ENCODE measurements around the gene LRRC25.

LRRC25 gene

GRCh38 chr19:18443406-18443805 is 46.0 kb upstream of the LRRC25 start:
- H3K4me3 ChIP-seq (replicated peaks; ENCODE audit: low read depth, low read length) = no peak overlapping the region
- DNase-seq (ENCODE audit: extremely low read depth, low read depth) = no peak
- no peak for TF ChIP-seq CTCF (IDR thresholded peaks at IDR 0.05; ENCODE audit: low read depth, low read length, missing control alignments)

GRCh38 chr19:18442941-18443340 is 45.5 kb upstream of the LRRC25 start:
- no peak overlapping the region for H3K4me3 ChIP-seq (replicated peaks; ENCODE audit: low read depth, low read length)
- no peak for DNase-seq (ENCODE audit: extremely low read depth, low read depth)
- TF ChIP-seq CTCF (IDR thresholded peaks at IDR 0.05; ENCODE audit: low read depth, low read length, missing control alignments) = no peak

GRCh38 chr19:18441804-18442788 is 44.7 kb upstream of the LRRC25 start:
- no peak overlapping the region for H3K4me3 ChIP-seq (replicated peaks; ENCODE audit: low read depth, low read length)
- TF ChIP-seq CTCF (IDR thresholded peaks at IDR 0.05; ENCODE audit: low read depth, low read length, missing control alignments) = no peak
- no peak for DNase-seq (ENCODE audit: extremely low read depth, low read depth)

DNA sequence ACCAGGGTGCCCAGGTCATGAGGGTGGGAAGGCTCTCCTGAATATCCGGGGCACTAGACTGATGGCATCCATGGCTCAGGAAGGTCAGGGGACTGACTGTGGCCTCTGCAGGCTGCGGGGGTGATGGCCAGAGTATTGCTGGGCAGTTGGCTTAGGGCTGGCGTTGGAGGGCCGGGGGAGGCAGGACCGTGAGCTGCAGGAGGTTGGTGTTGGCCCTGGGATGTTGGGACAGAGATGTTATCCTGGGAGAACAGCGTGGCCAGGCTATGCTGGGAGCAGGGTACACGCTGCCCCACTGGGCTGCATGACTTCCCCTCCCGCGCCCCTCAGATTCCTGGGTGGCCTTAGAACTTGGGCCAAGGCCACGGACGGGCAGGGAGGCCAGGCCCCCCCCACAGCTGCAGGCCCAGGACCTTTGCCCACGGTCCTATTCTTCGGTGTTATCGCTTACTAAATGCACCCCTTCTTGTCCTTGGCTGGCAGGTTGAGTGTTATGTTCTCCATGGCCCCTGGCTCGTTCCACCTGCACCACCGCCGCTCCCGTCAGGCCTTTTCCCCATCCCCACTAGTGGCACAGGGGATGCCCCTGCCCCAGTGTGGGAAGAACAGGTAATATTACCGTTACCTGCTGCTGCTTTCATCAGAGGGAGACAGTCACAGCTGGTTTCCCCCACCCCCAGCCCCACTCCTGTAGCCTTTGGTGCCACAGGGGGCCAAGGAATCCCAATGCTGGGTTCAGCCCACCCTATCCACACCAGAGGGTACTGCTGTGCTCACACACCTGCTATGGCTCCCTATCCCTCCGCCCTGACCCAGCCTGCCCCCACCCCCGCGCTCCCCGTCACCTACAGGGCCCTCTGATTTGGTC is 43.7 kb upstream of the LRRC25 start:
- TF ChIP-seq CTCF (IDR thresholded peaks at IDR 0.05; ENCODE audit: low read depth, low read length, missing control alignments) = no peak
- no peak for DNase-seq (ENCODE audit: extremely low read depth, low read depth)
- no peak overlapping the region for H3K4me3 ChIP-seq (replicated peaks; ENCODE audit: low read depth, low read length)

DNA sequence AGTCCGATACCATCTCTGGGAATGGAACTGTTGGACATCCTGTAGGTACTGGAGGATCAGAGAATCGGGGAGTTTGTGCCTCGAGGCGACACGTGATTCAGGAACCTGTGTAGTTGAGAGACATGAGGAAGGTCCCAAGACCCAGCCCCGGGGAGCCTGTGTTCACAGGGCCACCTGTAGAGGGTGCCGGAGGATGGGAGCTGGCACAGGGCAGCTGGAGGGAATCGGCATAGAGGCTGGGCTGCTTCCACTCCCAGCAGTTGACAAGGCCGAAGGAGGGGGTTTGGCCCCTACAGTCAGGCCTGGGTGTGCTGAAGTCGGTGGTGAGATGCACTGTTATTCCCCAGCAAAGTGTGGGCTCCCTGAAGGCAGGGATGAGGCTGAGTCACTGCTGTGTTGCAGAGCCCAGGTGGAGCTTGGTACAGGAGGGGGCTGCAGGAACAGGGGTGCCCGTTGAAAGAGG is 43.0 kb upstream of the LRRC25 start:
- DNase-seq (ENCODE audit: extremely low read depth, low read depth) = no peak
- TF ChIP-seq CTCF (IDR thresholded peaks at IDR 0.05; ENCODE audit: low read depth, low read length, missing control alignments) = peak; percentile 24
- no peak overlapping the region for H3K4me3 ChIP-seq (replicated peaks; ENCODE audit: low read depth, low read length)

DNA sequence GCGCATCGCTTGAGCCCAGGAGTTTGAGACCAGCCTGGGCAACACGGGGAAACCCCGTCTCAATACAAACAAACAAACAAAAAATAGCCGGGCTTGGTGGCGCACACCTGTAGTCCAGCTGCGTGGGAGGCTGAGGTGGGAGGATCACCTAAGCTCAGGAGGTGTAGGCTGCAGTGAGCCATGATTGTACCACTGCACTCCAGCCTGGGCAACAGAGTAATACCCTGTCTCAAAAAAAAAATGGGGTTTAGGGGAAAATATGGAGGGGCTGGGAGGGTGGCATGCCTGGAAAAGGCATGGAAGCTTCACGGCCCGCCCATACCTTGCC is 42.5 kb upstream of the LRRC25 start:
- TF ChIP-seq CTCF (IDR thresholded peaks at IDR 0.05; ENCODE audit: low read depth, low read length, missing control alignments) = no peak
- H3K4me3 ChIP-seq (replicated peaks; ENCODE audit: low read depth, low read length) = no peak overlapping the region
- DNase-seq (ENCODE audit: extremely low read depth, low read depth) = no peak
